Erythroblast (primary cell): Measurements from ENCODE around the gene KLHL4.
"Not testable (repeated sequence)": the region's sequence is repeated elsewhere in the genome, so short reads cannot be mapped to it uniquely, and the experiment has no call there.

ENCODE experiments used
- DNase-seq, 2 experiments: peaks; one replicate each; lab custom pipeline; 2025; lab: John Stamatoyannopoulos, UW
- GATA1 ChIP-seq: IDR thresholded peaks from 2 replicates; pipeline ENCODE4 v1.6.1; 2011; ENCODE audit warnings: low read depth, mild to moderate bottlenecking, control low read depth, low read length, moderate library complexity
- POLR2A ChIP-seq: IDR thresholded peaks from 2 replicates; pipeline ENCODE4 v1.6.1; 2011; ENCODE audit warnings: mild to moderate bottlenecking, low read length

KLHL4 gene

GRCh38 chrX:87517571-87518141, at the start of gene KLHL4:
KLHL4 (plus strand) TSS chrX:87517802; CDS start chrX:87517894, 92 bp downstream.
- no peak for TF ChIP-seq POLR2A
- TF ChIP-seq GATA1 = no peak
- no peak for DNase-seq

- TF ChIP-seq POLR2A (no peak), GATA1 (no peak)
- DNase-seq = no peak
These were observed 48.7 kb upstream of the KLHL4 start for GRCh38 chrX:87468941-87469340.

- no peak for DNase-seq
- TF ChIP-seq GATA1 (no peak), POLR2A (no peak)
These were observed 41.8 kb upstream of the KLHL4 start for GRCh38 chrX:87475793-87476192.

GRCh38 chrX:87478703-87479102, 38.9 kb upstream of the KLHL4 start:
- DNase-seq = not testable (repeated sequence)

- no peak for DNase-seq
- TF ChIP-seq POLR2A = no peak
- no peak for TF ChIP-seq GATA1
These were observed 28.5 kb upstream of the KLHL4 start for GRCh38 chrX:87489071-87489470.

GRCh38 chrX:87515836-87516235, 1.8 kb upstream of the KLHL4 start:
- no peak for DNase-seq
- TF ChIP-seq POLR2A = no peak
- no peak for TF ChIP-seq GATA1

GRCh38 chrX:87516717-87517121, 883 bp upstream of the KLHL4 start:
- TF ChIP-seq POLR2A (no peak), GATA1 (no peak)
- no peak for DNase-seq

- no peak for DNase-seq
- no peak for TF ChIP-seq GATA1
These were observed 902 bp downstream of the KLHL4 start for GRCh38 chrX:87518504-87518903.

GRCh38 chrX:87525771-87526229, 8.2 kb downstream of the KLHL4 start:
- TF ChIP-seq GATA1 = no peak
- TF ChIP-seq POLR2A = no peak
- no peak for DNase-seq

GRCh38 chrX:87526281-87526680, 8.7 kb downstream of the KLHL4 start:
- TF ChIP-seq GATA1 = no peak
- TF ChIP-seq POLR2A = no peak

GRCh38 chrX:87528487-87528886, 10.9 kb downstream of the KLHL4 start:
- no peak for TF ChIP-seq POLR2A
- TF ChIP-seq GATA1 = no peak

More at GRCh38 chrX:87526281-87526680, 8.7 kb downstream of the KLHL4 start:
- DNase-seq = no peak

GRCh38 chrX:87571964-87572363, 54.4 kb downstream of the KLHL4 start:
- DNase-seq = peak in 1 of 2 experiments; percentile 0

More at GRCh38 chrX:87528487-87528886, 10.9 kb downstream of the KLHL4 start:
- no peak for DNase-seq

GRCh38 chrX:87572901-87573300, 55.3 kb downstream of the KLHL4 start:
- TF ChIP-seq POLR2A = no peak
- TF ChIP-seq GATA1 = no peak
- DNase-seq = no peak

More at GRCh38 chrX:87571964-87572363, 54.4 kb downstream of the KLHL4 start:
- TF ChIP-seq POLR2A (no peak), GATA1 (no peak)

GRCh38 chrX:87578978-87579377, 61.4 kb downstream of the KLHL4 start:
- TF ChIP-seq GATA1 (no peak), POLR2A (no peak)

GRCh38 chrX:87580862-87581261, 63.3 kb downstream of the KLHL4 start:
- TF ChIP-seq POLR2A (no peak), GATA1 (no peak)
- no peak for DNase-seq

More at GRCh38 chrX:87578978-87579377, 61.4 kb downstream of the KLHL4 start:
- DNase-seq = no peak

- TF ChIP-seq GATA1 = no peak
- no peak for TF ChIP-seq POLR2A
- DNase-seq = no peak
These were observed 64.9 kb downstream of the KLHL4 start for GRCh38 chrX:87582453-87582852.
